ENCODE measurements around the gene PARD3.

GRCh38 chr10:34544400-34544799 is 270.7 kb downstream of the PARD3 start:
- TF ChIP-seq POLR2AphosphoS5 (IDR thresholded peaks at IDR 0.05) (no peak), EP300 (IDR thresholded peaks at IDR 0.05) (no peak), POLR2A (IDR thresholded peaks at IDR 0.05) (no peak)
- TF ChIP-seq, protein P1, sequence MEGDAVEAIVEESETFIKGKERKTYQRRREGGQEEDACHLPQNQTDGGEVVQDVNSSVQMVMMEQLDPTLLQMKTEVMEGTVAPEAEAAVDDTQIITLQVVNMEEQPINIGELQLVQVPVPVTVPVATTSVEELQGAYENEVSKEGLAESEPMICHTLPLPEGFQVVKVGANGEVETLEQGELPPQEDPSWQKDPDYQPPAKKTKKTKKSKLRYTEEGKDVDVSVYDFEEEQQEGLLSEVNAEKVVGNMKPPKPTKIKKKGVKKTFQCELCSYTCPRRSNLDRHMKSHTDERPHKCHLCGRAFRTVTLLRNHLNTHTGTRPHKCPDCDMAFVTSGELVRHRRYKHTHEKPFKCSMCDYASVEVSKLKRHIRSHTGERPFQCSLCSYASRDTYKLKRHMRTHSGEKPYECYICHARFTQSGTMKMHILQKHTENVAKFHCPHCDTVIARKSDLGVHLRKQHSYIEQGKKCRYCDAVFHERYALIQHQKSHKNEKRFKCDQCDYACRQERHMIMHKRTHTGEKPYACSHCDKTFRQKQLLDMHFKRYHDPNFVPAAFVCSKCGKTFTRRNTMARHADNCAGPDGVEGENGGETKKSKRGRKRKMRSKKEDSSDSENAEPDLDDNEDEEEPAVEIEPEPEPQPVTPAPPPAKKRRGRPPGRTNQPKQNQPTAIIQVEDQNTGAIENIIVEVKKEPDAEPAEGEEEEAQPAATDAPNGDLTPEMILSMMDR (IDR thresholded peaks at IDR 0.05), result no peak
